NB4 (cell line): Measurements from ENCODE around the gene BCAT1.
"Not testable (repeated sequence)": the region's sequence is repeated elsewhere in the genome, so short reads cannot be mapped to it uniquely, and the experiment has no call there.

Source experiments
- DNase-seq: peaks from one replicate; pipeline ENCODE4 v3.0.0; 2010; ENCODE audit warnings: low read depth
- H3K4me3 ChIP-seq: one replicate; pipeline ENCODE4 v1.5.1; 2011; ENCODE audit warnings: mild to moderate bottlenecking, low read depth, low read length, moderate library complexity
- CTCF ChIP-seq: IDR thresholded peaks from one replicate; pipeline ENCODE4 v1.5.1; 2012; ENCODE audit warnings: low read depth, low read length
- MAX ChIP-seq: IDR thresholded peaks from 2 replicates; pipeline ENCODE4 v1.6.1; 2011; ENCODE audit warnings: low read depth, low read length
- MYC ChIP-seq: IDR thresholded peaks from 2 replicates; pipeline ENCODE4 v1.6.1; 2011; ENCODE audit warnings: low read depth, low read length
- POLR2A ChIP-seq: IDR thresholded peaks from 2 replicates; pipeline ENCODE4 v1.6.1; 2011; ENCODE audit warnings: mild to moderate bottlenecking; ENCODE audit not compliant: insufficient read length; ENCODE audit errors: extremely low read depth

The BCAT1 gene

GRCh38 chr12:24854908-24855307 is 94.0 kb downstream of the BCAT1 start:
- no peak overlapping the region for H3K4me3 ChIP-seq
- DNase-seq, result no peak
- TF ChIP-seq MYC (no peak), MAX (no peak), CTCF (no peak), POLR2A (no peak)

- no peak overlapping the region for H3K4me3 ChIP-seq
- no peak for DNase-seq
- TF ChIP-seq MYC (no peak), POLR2A (no peak), MAX (no peak), CTCF (no peak)
Measured at GRCh38 chr12:24854017-24854416, 94.9 kb downstream of the BCAT1 start.

- TF ChIP-seq CTCF (no peak), MAX (no peak), MYC (no peak), POLR2A (no peak)
- H3K4me3 ChIP-seq, result no peak overlapping the region
- DNase-seq, result no peak
Measured at GRCh38 chr12:24853588-24853987, 95.3 kb downstream of the BCAT1 start.

DNA sequence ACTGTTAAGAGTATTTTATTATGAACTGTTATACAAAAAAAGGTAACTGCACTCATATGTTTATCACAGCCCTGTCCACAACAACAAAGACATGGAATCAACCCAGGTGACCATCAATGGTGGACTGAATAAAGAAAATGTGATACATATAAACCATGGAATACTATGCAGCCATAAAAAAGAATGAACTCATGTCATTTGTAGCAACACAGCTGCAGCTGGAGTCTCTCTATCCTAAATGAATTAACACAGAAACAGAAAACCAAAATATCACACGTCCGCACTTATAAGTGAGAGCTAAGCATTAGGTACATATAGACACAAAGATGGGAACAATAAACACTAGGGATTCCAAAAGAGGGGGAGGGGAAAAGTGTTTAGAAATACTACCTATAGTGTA is 95.8 kb downstream of the BCAT1 start:
- TF ChIP-seq CTCF, result no peak
- no peak for TF ChIP-seq MYC
- no peak for TF ChIP-seq POLR2A
- TF ChIP-seq MAX, result no peak
- no peak for DNase-seq
- no peak overlapping the region for H3K4me3 ChIP-seq

DNA sequence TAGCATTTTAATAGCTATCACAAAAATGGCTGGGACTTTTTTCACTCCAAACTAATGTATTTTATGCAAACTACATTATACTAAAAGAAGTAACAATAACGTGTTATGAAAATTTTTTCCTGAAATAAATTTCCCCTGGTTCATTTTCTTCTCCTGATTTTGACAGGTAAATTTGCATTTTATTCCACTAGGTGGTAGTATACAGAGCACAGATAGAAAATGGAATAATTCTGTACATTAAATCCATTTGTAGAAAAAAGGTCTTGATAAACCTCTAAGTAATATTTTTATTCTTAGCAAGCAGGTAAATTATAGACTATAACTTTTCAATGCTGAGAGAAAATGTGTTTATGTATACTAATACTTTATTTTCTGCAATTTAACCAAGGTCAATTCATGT is 96.5 kb downstream of the BCAT1 start:
- H3K4me3 ChIP-seq, result no peak overlapping the region
- TF ChIP-seq MYC, result no peak
- no peak for TF ChIP-seq MAX
- TF ChIP-seq CTCF, result peak; percentile 32
- DNase-seq, result no peak

DNA sequence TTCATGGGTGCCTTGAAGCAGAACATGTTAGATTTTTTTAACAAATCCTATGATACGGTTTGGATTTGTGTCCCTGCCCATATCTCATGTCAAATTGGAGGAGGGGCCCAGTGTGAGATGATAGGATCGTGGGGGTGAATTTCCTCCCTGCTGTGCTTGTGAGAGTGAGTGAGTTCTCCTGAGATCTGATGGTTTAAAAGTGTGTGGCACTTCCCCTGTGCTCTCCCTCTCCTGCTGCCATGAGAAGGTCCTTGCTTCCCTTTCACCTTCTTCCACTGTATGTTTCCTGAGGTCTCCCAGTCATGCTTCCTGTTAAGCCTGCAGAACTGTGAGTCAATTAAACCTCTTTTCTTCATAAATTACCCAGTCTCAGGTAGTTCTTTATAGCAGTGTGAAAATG is 97.0 kb downstream of the BCAT1 start:
- not testable (repeated sequence) for DNase-seq, H3K4me3 ChIP-seq
